H9 (cell line): ENCODE measurements around the gene MTCL1. TPM values are rescaled to one million over a fixed set of nuclear protein-coding genes. Genes with fewer than 3 reads are reported as not detected.

Source experiments
- DNase-seq: peaks from one replicate; pipeline ENCODE4 v3.0.0-alpha.2; 2017
- H2AFZ ChIP-seq: one replicate; pipeline ENCODE4 v1.6.1; 2013; ENCODE audit warnings: mild to moderate bottlenecking, low read length, control low read depth, moderate library complexity
- H2AK5ac ChIP-seq: 2 replicates; pipeline ENCODE4 v1.6.1; 2013; ENCODE audit warnings: low read length, control low read depth, mixed read lengths; ENCODE audit not compliant: insufficient read length
- H2BK120ac ChIP-seq: one replicate; pipeline ENCODE4 v1.6.1; 2013; ENCODE audit warnings: low read depth, mild to moderate bottlenecking, low read length, control low read depth, inconsistent platforms; ENCODE audit not compliant: poor library complexity, severe bottlenecking
- H2BK12ac ChIP-seq: 2 replicates; pipeline ENCODE4 v1.6.1; 2013; ENCODE audit warnings: low read length, control low read depth, mixed read lengths, low read depth; ENCODE audit not compliant: insufficient read length
- H2BK15ac ChIP-seq: 2 replicates; pipeline ENCODE4 v1.6.1; 2013; ENCODE audit warnings: low read depth, low read length, control low read depth
- H2BK20ac ChIP-seq: one replicate; pipeline ENCODE4 v1.6.1; 2013; ENCODE audit warnings: low read depth, mild to moderate bottlenecking, low read length, control low read depth, inconsistent platforms; ENCODE audit not compliant: poor library complexity, severe bottlenecking
- H2BK5ac ChIP-seq: 2 replicates; pipeline ENCODE4 v1.6.1; 2013; ENCODE audit warnings: low read length, control low read depth, mixed read lengths; ENCODE audit not compliant: insufficient read length
- H3K14ac ChIP-seq: 2 replicates; pipeline ENCODE4 v1.6.1; 2013; ENCODE audit warnings: low read length, control low read depth; ENCODE audit not compliant: insufficient read depth
- H3K18ac ChIP-seq: 2 replicates; pipeline ENCODE4 v1.6.1; 2013; ENCODE audit warnings: low read depth, mild to moderate bottlenecking, mixed read lengths, low read length, control low read depth; ENCODE audit not compliant: insufficient read length
- H3K23ac ChIP-seq: 2 replicates; pipeline ENCODE4 v1.6.1; 2013; ENCODE audit warnings: low read length, control low read depth, mixed read lengths, low read depth; ENCODE audit not compliant: insufficient read length
- H3K23me2 ChIP-seq: 2 replicates; pipeline ENCODE4 v1.6.1; 2013; ENCODE audit warnings: low read depth, mild to moderate bottlenecking, mixed read lengths, low read length, control low read depth; ENCODE audit not compliant: insufficient read length, poor library complexity, severe bottlenecking
- H3K27ac ChIP-seq: 2 replicates; pipeline ENCODE4 v1.5.1; 2013; ENCODE audit warnings: low read length, control low read depth, mixed read lengths, low read depth; ENCODE audit not compliant: insufficient read length
- H3K27me3 ChIP-seq: 2 replicates; pipeline ENCODE4 v1.6.1; 2013; ENCODE audit warnings: low read length, control low read depth, inconsistent platforms; ENCODE audit not compliant: insufficient read depth
- H3K4ac ChIP-seq: 2 replicates; pipeline ENCODE4 v1.6.1; 2013; ENCODE audit warnings: low read depth, mild to moderate bottlenecking, control low read depth, inconsistent platforms, low read length, moderate library complexity
- H3K4me1 ChIP-seq: 2 replicates; pipeline ENCODE4 v1.6.1; 2013; ENCODE audit warnings: low read length, control low read depth, inconsistent platforms; ENCODE audit not compliant: insufficient read depth
- H3K4me2 ChIP-seq: 2 replicates; pipeline ENCODE4 v1.6.1; 2013; ENCODE audit warnings: low read length, control low read depth, mixed read lengths; ENCODE audit not compliant: insufficient read length, insufficient read depth
- H3K56ac ChIP-seq: 2 replicates; pipeline ENCODE4 v1.6.1; 2013; ENCODE audit warnings: low read depth, mild to moderate bottlenecking, mixed read lengths, low read length, control low read depth; ENCODE audit not compliant: insufficient read length
- H3K79me1 ChIP-seq: 2 replicates; pipeline ENCODE4 v1.6.1; 2013; ENCODE audit warnings: low read depth, mild to moderate bottlenecking, moderate library complexity, low read length, control low read depth, inconsistent platforms; ENCODE audit not compliant: insufficient read depth, poor library complexity, severe bottlenecking
- H3K79me2 ChIP-seq: 2 replicates; pipeline ENCODE4 v1.6.1; 2013; ENCODE audit warnings: low read length, control low read depth, inconsistent platforms; ENCODE audit not compliant: insufficient read depth
- H3K9ac ChIP-seq: 2 replicates; pipeline ENCODE4 v1.6.1; 2013; ENCODE audit warnings: low read length, control low read depth, mixed read lengths; ENCODE audit not compliant: insufficient read length; ENCODE audit errors: extremely low read depth
- H3K9me3 ChIP-seq: one replicate; pipeline ENCODE4 v1.6.1; 2013; ENCODE audit warnings: low read depth, low read length, inconsistent platforms; ENCODE audit not compliant: control insufficient read depth
- H3T11ph ChIP-seq: one replicate; pipeline ENCODE4 v1.6.1; 2013; ENCODE audit warnings: mild to moderate bottlenecking, low read length, control low read depth, inconsistent platforms
- H4K20me1 ChIP-seq: one replicate; pipeline ENCODE4 v1.6.1; 2013; ENCODE audit not compliant: control insufficient read depth, insufficient read length, insufficient read depth
- H4K5ac ChIP-seq: 2 replicates; pipeline ENCODE4 v1.6.1; 2013; ENCODE audit warnings: low read depth, mild to moderate bottlenecking, mixed read lengths, low read length, control low read depth; ENCODE audit not compliant: insufficient read length
- H4K8ac ChIP-seq: replicated peaks from 2 replicates; pipeline ENCODE4 v1.6.1; 2013; ENCODE audit warnings: low read length, control low read depth, mixed read lengths, low read depth; ENCODE audit not compliant: insufficient read length
- H4K91ac ChIP-seq: 2 replicates; pipeline ENCODE4 v1.6.1; 2013; ENCODE audit warnings: low read depth, mild to moderate bottlenecking, moderate library complexity, mixed read lengths, low read length, control low read depth; ENCODE audit not compliant: insufficient read length
- H3K27ac Mint-ChIP-seq, 3 experiments: 2 replicates in 2 of 3; 3 replicates in 1 of 3; pipeline ENCODE4 v1.8.0; 2020 to 2021; ENCODE audit warnings: mixed read lengths in 3 of 3, mild to moderate bottlenecking in 1 of 3, moderate library complexity in 1 of 3
- H3K27me3 Mint-ChIP-seq: 2 replicates; pipeline ENCODE4 v1.8.0; 2021; ENCODE audit warnings: low read depth, mild to moderate bottlenecking, moderate library complexity, mixed read lengths
- H3K36me3 Mint-ChIP-seq, 3 experiments: 2 replicates in 2 of 3; 3 replicates in 1 of 3; pipeline ENCODE4 v1.8.0; 2020 to 2021; ENCODE audit warnings: low read depth in 3 of 3, mixed read lengths in 3 of 3; ENCODE audit not compliant: insufficient read depth in 1 of 3
- H3K4me1 Mint-ChIP-seq, 2 experiments: 2 replicates each; pipeline ENCODE4 v1.8.0; 2020; ENCODE audit warnings: mixed read lengths in 2 of 2
- H3K4me3 Mint-ChIP-seq, 2 experiments: 2 replicates in 1 of 2; 3 replicates in 1 of 2; pipeline ENCODE4 v1.8.0; 2020 to 2021; ENCODE audit warnings: mild to moderate bottlenecking in 2 of 2, mixed read lengths in 2 of 2, moderate library complexity in 1 of 2
- H3K9me3 Mint-ChIP-seq, 2 experiments: 2 replicates in 1 of 2; 3 replicates in 1 of 2; pipeline ENCODE4 v1.8.0; 2020; ENCODE audit warnings: mild to moderate bottlenecking in 2 of 2, mixed read lengths in 2 of 2, moderate library complexity in 1 of 2
- CTCF ChIP-seq: fragments of 200-600 bp; sonication (generic); conservative IDR thresholded peaks from 3 replicates; pipeline ENCODE4 v1.8.0; 2021; ENCODE audit warnings: antibody characterized with exemption, mild to moderate bottlenecking
- WGBS: extraction: QIAGEN DNeasy Blood & Tissue Kit; methylation state at CpG from one replicate; pipeline ENCODE4 v1.1.7; 2013; ENCODE audit warnings: missing lambda C conversion rate, low lambda C conversion rate, mixed read lengths; ENCODE audit not compliant: insufficient read length; ENCODE audit errors: extremely low coverage; 5-methylcytosine and 5-hydroxymethylcytosine counted together
- total RNA-seq: library from RNA; stranded (reverse); gene quantifications from 2 replicates; pipeline ENCODE4 v1.2.1, GENCODE V29; 2021

MTCL1 gene
- total RNA-seq, 1 experiment from 2014 or later: 50.7 TPM

GRCh38 chr18:8785261-8785660 is 79.9 kb downstream of the MTCL1 start:
- Histone ChIP-seq H4K5ac (no peak overlapping the region), H2BK15ac (no peak overlapping the region), H3K4me2 (no peak overlapping the region), H2BK5ac (no peak overlapping the region), H3K4ac (no peak overlapping the region), H3K23me2 (no peaks in the 10 kb centered on the region), H3K14ac (no peak overlapping the region), H3K27ac (no peak overlapping the region), H3K56ac (no peak overlapping the region), H3T11ph (no peak overlapping the region), H3K79me1 (no peaks in the 10 kb centered on the region), H4K8ac (no peak overlapping the region), H3K9me3 (no peaks in the 10 kb centered on the region), H2BK20ac (no peak overlapping the region), H3K23ac (no peak overlapping the region), H3K27me3 (no peaks in the 10 kb centered on the region), H2BK120ac (no peak overlapping the region), H2AFZ (no peak overlapping the region), H2AK5ac (no peak overlapping the region), H4K91ac (no peak overlapping the region), H4K20me1 (no peaks in the 10 kb centered on the region), H3K79me2 (no peaks in the 10 kb centered on the region), H3K18ac (no peak overlapping the region), H3K9ac (no peak overlapping the region), H3K4me1 (no peaks in the 10 kb centered on the region), H2BK12ac (no peak overlapping the region)
- WGBS: no CpG with 5 or more reads among the region's 24 CpGs
- H3K27ac Mint-ChIP-seq: peak overlapping the region; percentile 7 to 43 (median 39); a peak in 4 of 7 replicates
- H3K9me3 Mint-ChIP-seq: no peaks in the 10 kb centered on the region
- H3K4me3 Mint-ChIP-seq: no peak overlapping the region
- TF ChIP-seq CTCF: no peak
- peaks cover 20 to 65% (median 51%) of the 10 kb centered on the region in 3 experiments; a peak in 6 of 7 replicates for H3K36me3 Mint-ChIP-seq
- peaks cover 12% of the 10 kb centered on the region in 2 experiments for H3K4me1 Mint-ChIP-seq
- H3K27me3 Mint-ChIP-seq: no peaks in the 10 kb centered on the region
- no peak for DNase-seq
